Measurements from ENCODE around the gene TLE1.
"Not testable (repeated sequence)": the region's sequence is repeated elsewhere in the genome, so short reads cannot be mapped to it uniquely, and the experiment has no call there.

Gene TLE1

DNA sequence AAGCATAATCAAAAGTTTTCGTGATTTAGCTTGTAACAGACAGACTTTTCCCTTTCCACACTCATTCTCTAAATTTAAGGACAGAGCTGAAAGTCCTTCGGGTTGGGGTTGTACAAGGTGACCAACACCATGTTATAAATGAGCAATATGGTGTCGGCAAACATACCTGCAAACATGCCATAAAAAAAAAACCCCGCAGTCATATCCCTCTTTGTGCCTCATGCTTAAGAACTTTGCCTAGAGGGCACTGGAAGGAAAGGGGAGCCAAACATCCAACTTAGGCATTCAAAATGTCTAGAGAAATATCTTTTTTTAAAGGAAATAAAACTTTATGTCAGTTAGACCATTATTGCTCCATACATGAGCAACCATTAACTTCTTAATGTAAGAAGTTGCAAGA, 73.2 kb downstream of the TLE1 start:
- Histone ChIP-seq H3K9me3 (ENCODE audit: control insufficient read depth, low read depth, low read length) (no peaks in the 10 kb centered on the region), H3K4me3 (ENCODE audit: low read length) (no peak overlapping the region), H3K9ac (ENCODE audit: low read length) (no peak overlapping the region), H3K4me1 (ENCODE audit: control insufficient read depth, low read depth, low read length) (peaks cover 6% of the 10 kb centered on the region), H3K27ac (ENCODE audit: low read length) (no peak overlapping the region), H3K36me3 (ENCODE audit: control insufficient read depth, low read depth, low read length) (peaks cover 67% of the 10 kb centered on the region), H3K27me3 (ENCODE audit: control insufficient read depth, insufficient read depth, low read length) (no peaks in the 10 kb centered on the region)

DNA sequence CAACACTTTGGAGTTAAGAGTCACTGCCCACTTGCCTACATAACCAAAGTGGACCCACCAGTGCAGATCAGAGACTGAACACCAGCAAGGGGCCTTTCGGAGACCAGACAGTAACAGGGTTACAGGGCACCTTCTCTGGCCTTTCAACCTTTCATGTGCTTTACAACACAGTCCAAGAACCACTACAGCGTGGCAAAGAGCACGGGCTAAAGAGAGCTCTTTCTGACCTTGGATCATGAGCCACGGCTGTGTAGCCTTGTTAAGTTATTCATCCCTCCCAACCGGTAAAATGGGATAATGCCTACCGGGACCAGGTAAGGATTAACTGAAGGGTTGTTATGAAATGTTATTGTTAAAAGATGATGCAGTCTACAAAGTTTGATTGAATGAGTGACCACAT, 75.0 kb downstream of the TLE1 start:
- Histone ChIP-seq H3K9me3 (ENCODE audit: control insufficient read depth, low read depth, low read length) (no peaks in the 10 kb centered on the region), H3K27ac (ENCODE audit: low read length) (no peak overlapping the region), H3K27me3 (ENCODE audit: control insufficient read depth, insufficient read depth, low read length) (no peaks in the 10 kb centered on the region), H3K9ac (ENCODE audit: low read length) (no peak overlapping the region), H3K4me3 (ENCODE audit: low read length) (no peak overlapping the region), H3K4me1 (ENCODE audit: control insufficient read depth, low read depth, low read length) (no peaks in the 10 kb centered on the region), H3K36me3 (ENCODE audit: control insufficient read depth, low read depth, low read length) (peaks cover 79% of the 10 kb centered on the region)

DNA sequence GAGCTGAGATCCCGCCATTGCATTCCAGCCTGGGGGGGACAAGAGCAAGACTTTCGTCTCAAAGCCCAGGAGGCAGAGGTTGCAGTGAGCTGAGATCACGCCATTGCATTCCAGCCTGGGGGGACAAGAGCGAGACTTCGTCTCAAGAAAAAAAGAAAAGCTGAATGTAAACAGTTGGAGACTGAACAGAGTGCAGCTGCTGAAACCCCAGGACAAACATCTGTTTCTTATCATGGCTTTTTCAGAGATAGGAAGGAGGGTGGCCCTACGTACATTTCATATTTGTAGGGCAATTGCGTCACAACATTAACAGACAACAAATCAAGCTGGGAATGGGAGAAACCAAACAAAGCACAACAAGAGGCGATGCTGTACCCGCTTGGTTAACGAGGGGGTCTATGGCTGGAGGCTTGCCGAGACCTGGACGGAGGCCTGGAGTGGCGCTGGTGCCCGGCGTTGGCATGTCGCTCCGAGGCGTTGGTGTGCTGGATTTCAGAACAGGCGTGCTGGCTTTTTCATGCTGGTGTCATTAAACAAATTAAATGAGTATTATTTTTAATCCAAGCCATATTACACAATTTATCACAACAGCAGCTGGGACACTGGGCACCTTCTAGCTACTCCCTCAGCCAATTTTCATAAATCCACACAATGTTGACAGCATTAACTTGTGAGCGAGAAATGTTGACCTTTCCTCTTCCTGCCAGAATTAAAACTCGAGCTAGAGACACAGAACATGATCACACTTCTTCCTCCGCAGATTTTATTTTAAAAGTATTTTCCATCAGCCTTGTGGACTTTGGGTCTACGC, 76.1 kb downstream of the TLE1 start:
- no peak overlapping the region for H3K9ac ChIP-seq (ENCODE audit: low read length)
- no peak overlapping the region for H3K27ac ChIP-seq (ENCODE audit: low read length)

DNA sequence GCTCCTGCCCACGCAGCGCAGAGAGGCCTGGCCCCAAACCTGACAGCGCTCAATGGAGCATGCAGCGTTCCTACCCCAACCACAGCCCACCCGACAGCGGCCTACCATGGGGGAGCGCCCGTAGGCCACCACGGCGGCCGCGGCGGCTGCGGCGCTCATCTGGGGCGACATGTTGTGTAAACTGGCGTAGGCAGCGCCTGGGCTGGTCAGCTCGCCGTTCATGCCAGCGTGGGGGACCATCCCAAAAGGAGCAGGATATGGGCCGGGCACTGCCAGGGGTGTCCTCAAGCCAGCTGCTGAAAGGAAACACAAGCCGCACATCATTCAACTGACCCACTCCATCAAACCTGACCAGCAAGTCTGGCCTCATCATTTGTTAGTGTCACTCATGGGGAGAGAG, 77.7 kb downstream of the TLE1 start:
- H3K36me3 ChIP-seq (ENCODE audit: control insufficient read depth, low read depth, low read length): peaks cover 84% of the 10 kb centered on the region

More for the DNA sequence above, 76.1 kb downstream of the TLE1 start:
- Histone ChIP-seq H3K9me3 (ENCODE audit: control insufficient read depth, low read depth, low read length) (no peaks in the 10 kb centered on the region), H3K4me1 (ENCODE audit: control insufficient read depth, low read depth, low read length) (no peaks in the 10 kb centered on the region), H3K36me3 (ENCODE audit: control insufficient read depth, low read depth, low read length) (peaks cover 78% of the 10 kb centered on the region), H3K4me3 (ENCODE audit: low read length) (no peak overlapping the region), H3K27me3 (ENCODE audit: control insufficient read depth, insufficient read depth, low read length) (no peaks in the 10 kb centered on the region)

DNA sequence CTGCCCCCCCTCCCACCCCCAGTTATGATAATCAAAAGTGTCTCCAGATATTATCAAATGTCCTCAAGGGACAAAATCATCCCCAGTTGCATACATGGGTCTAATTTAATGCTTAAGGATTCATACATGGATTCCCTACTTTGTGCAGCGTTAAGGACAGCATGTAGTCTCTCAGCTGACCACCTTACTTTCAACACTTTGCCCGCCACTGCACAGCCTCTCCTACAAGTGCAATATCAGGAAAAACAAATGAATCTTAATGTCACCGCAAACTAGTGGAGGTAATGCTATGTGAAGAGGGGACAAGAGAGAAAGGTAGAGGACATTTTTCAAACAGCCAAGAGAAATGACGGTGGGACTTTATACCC, 78.6 kb downstream of the TLE1 start:
- Histone ChIP-seq H3K9me3 (ENCODE audit: control insufficient read depth, low read depth, low read length) (no peaks in the 10 kb centered on the region), H3K27me3 (ENCODE audit: control insufficient read depth, insufficient read depth, low read length) (no peaks in the 10 kb centered on the region), H3K4me1 (ENCODE audit: control insufficient read depth, low read depth, low read length) (no peaks in the 10 kb centered on the region), H3K4me3 (ENCODE audit: low read length) (no peak overlapping the region), H3K27ac (ENCODE audit: low read length) (no peak overlapping the region), H3K9ac (ENCODE audit: low read length) (no peak overlapping the region), H3K36me3 (ENCODE audit: control insufficient read depth, low read depth, low read length) (peaks cover 75% of the 10 kb centered on the region)

More for the DNA sequence above, 77.7 kb downstream of the TLE1 start:
- Histone ChIP-seq H3K9me3 (ENCODE audit: control insufficient read depth, low read depth, low read length) (no peaks in the 10 kb centered on the region), H3K4me1 (ENCODE audit: control insufficient read depth, low read depth, low read length) (no peaks in the 10 kb centered on the region), H3K27me3 (ENCODE audit: control insufficient read depth, insufficient read depth, low read length) (no peaks in the 10 kb centered on the region), H3K27ac (ENCODE audit: low read length) (no peak overlapping the region), H3K4me3 (ENCODE audit: low read length) (no peak overlapping the region), H3K9ac (ENCODE audit: low read length) (no peak overlapping the region)

DNA sequence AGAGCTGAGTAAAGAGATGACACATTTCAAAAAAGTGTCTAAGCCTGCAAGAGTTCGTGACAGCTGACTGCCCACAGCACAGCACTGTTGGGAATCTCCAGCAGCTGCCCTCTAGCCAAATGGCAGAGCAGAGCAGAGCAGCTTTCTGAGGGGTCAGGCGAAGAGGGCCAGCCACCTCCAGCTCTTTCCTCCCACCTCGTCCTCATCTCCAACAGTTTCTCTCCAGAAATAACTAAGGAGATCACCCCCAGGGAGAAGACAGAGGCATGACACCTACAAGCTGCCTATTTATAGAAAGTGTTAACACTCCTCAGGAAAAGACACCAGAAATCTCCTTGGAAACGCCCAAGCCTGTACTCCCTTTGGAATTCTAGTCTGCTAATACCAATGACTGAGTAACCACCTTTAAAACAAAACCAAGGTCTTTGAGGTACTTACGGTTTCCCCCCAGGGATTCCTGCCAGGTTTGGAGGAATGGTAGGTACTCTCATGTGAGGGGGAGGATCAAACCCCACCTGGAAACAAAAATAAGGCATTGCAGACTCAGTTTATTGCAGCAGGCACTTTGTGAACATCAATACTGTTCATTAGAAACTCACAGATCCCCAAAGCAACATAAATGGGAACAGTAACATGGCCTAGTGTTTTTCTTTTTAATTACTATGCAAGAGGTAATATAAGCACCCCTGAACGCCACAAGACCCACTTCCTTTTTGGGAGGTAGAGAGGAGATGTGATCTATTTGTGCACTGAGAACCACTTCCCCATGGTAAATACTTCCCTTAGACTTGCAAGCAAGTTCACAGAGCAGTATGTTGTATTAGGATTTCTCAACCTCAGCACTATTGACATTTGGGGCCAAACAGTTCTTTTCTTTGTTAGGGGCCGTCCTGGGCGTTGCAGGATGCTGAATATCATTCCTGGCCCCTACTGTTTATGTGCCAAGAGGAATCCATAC, 79.3 kb downstream of the TLE1 start:
- Histone ChIP-seq H3K27ac (ENCODE audit: low read length) (no peak overlapping the region), H3K4me1 (ENCODE audit: control insufficient read depth, low read depth, low read length) (no peaks in the 10 kb centered on the region), H3K9ac (ENCODE audit: low read length) (no peak overlapping the region), H3K36me3 (ENCODE audit: control insufficient read depth, low read depth, low read length) (peaks cover 74% of the 10 kb centered on the region), H3K9me3 (ENCODE audit: control insufficient read depth, low read depth, low read length) (no peaks in the 10 kb centered on the region), H3K27me3 (ENCODE audit: control insufficient read depth, insufficient read depth, low read length) (no peaks in the 10 kb centered on the region), H3K4me3 (ENCODE audit: low read length) (no peak overlapping the region)

DNA sequence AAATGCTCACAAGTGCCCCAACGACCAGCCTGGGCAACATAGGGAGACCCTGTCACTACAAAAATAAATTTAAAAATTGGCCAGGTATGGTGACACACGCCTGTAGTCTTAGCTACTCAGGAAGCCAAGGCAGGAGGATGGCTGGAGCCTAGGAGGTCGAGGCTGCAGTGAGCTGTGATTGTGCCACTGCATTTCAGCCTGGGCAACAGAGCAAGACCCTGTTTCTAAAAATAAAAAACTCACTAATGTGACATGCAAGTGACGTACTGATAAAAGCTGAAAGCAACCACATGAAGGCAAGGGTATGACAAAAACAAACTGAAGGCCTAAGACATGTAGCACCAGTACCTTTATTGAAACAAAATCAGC, 81.1 kb downstream of the TLE1 start:
- H3K4me3 ChIP-seq (ENCODE audit: low read length): no peak overlapping the region
- no peaks in the 10 kb centered on the region for H3K4me1 ChIP-seq (ENCODE audit: control insufficient read depth, low read depth, low read length)
- peaks cover 76% of the 10 kb centered on the region for H3K36me3 ChIP-seq (ENCODE audit: control insufficient read depth, low read depth, low read length)
- no peak overlapping the region for H3K27ac ChIP-seq (ENCODE audit: low read length)
- no peak overlapping the region for H3K9ac ChIP-seq (ENCODE audit: low read length)
- H3K9me3 ChIP-seq (ENCODE audit: control insufficient read depth, low read depth, low read length): no peaks in the 10 kb centered on the region
- no peaks in the 10 kb centered on the region for H3K27me3 ChIP-seq (ENCODE audit: control insufficient read depth, insufficient read depth, low read length)

DNA sequence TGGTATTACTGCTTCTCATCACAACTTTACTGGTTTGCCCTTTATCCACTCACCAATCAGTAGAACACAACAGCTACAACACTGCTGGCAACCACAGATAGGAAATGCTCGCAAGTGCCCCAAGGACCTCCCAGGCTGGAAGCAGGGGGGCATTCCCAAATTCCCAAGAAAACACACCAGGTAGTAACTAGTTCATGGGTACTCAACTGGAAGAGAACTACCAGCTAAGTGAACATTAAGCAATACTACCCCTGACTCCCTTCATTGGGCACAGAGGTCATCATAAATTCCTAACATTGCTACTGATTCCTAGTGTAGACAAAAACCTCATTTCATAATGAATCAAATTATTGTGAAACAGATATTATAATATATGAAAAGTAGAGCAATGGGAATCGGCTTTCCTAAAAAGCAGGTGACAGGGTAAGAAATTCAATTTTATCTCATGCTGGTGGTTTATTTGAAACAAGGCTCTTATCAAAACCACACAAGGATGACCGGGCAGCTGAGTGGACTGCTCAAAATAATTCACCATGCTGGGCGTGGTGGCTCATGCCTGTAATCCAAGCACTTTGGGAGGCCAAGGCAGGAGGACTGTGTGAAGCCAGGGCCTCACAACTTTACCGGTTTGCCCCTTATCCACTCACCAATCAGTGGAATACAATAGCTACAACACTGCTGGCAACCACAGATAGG, 81.6 kb downstream of the TLE1 start:
- Histone ChIP-seq H3K4me3 (ENCODE audit: low read length) (no peak overlapping the region), H3K9me3 (ENCODE audit: control insufficient read depth, low read depth, low read length) (no peaks in the 10 kb centered on the region), H3K4me1 (ENCODE audit: control insufficient read depth, low read depth, low read length) (no peaks in the 10 kb centered on the region), H3K9ac (ENCODE audit: low read length) (no peak overlapping the region), H3K36me3 (ENCODE audit: control insufficient read depth, low read depth, low read length) (peaks cover 75% of the 10 kb centered on the region), H3K27me3 (ENCODE audit: control insufficient read depth, insufficient read depth, low read length) (no peaks in the 10 kb centered on the region), H3K27ac (ENCODE audit: low read length) (no peak overlapping the region)

DNA sequence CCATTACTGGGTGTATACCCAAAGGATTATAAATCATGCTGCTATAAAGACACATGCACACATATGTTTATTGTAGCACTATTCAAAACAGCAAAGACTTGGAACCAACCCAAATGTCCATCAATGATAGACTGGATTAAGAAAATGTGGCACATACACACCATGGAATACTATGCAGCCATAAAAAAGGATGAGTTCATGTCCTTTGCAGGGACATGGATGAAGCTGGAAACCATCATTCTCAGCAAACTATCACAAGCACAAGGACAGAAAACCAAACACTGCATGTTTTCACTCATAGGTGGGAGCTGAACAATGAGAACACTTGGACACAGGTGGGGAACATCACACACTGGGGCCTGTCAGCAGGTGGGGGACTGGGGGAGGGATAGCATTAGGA, 83.1 kb downstream of the TLE1 start:
- H3K4me3 ChIP-seq (ENCODE audit: low read length); H3K9me3 ChIP-seq (ENCODE audit: control insufficient read depth, low read depth, low read length); H3K27me3 ChIP-seq (ENCODE audit: control insufficient read depth, insufficient read depth, low read length); H3K9ac ChIP-seq (ENCODE audit: low read length); H3K27ac ChIP-seq (ENCODE audit: low read length); H3K4me1 ChIP-seq (ENCODE audit: control insufficient read depth, low read depth, low read length): not testable (repeated sequence)
- peaks cover 68% of the 10 kb centered on the region for H3K36me3 ChIP-seq (ENCODE audit: control insufficient read depth, low read depth, low read length)

DNA sequence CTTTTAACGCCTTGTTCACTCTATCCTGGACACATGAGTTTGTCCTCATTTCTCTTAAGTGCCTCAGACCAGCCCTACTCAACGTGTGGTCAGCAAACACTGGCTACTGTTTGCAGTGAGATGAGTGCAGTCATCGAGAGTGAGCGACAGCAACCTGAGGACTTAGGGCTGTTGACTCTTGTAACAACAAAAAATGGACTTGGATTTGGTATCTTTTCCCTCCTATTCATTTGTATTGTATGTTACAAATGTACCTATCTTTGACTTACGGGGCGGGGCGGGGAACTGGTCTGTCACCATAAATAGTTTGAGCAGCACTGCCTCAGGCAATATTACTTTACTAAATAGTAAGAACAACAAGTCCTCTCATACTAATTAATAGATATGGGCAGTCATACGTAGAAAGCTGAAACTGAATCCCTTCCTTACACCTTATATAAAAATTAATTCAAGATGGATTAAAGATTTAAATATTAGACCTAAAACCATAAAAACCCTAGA, 84.1 kb downstream of the TLE1 start:
- Histone ChIP-seq H3K4me3 (ENCODE audit: low read length) (no peak overlapping the region), H3K27ac (ENCODE audit: low read length) (no peak overlapping the region), H3K9ac (ENCODE audit: low read length) (no peak overlapping the region), H3K4me1 (ENCODE audit: control insufficient read depth, low read depth, low read length) (peaks cover 16% of the 10 kb centered on the region), H3K36me3 (ENCODE audit: control insufficient read depth, low read depth, low read length) (peaks cover 58% of the 10 kb centered on the region), H3K27me3 (ENCODE audit: control insufficient read depth, insufficient read depth, low read length) (no peaks in the 10 kb centered on the region), H3K9me3 (ENCODE audit: control insufficient read depth, low read depth, low read length) (no peaks in the 10 kb centered on the region)

Measured in iPS-18a (cell line).